PC-3 (cell line): ENCODE results near the gene MEAF6. TPM values are rescaled to one million over a fixed set of nuclear protein-coding genes. Genes with fewer than 3 reads are reported as not detected.

Experiments
- ATAC-seq: fragments of 200-7000 bp; cut with Tn5 transposase; 2 replicates; pipeline ENCODE4 v1.9.1; 2020; ENCODE audit warnings: mild to moderate bottlenecking, moderate library complexity
- BruUV-seq: library from RNA; stranded (reverse); fragments of 400-500 nt; replicated peaks from 2 replicates; lab custom pipeline; 2021; lab: Mats Ljungman, UMichigan
- CTCF ChIA-PET: fragments of 300-600 bp; sonication (Branson Sonifier 250); formaldehyde crosslinking; loops from one replicate; lab custom pipeline; 2022; ENCODE audit warnings: antibody characterized with exemption; lab: Charles Lee
- POLR2A ChIA-PET: fragments of 300-600 bp; sonication (Branson Sonifier 250); formaldehyde crosslinking; loops from one replicate; lab custom pipeline; 2022; ENCODE audit warnings: antibody characterized with exemption; ENCODE audit not compliant: unreplicated experiment; lab: Charles Lee
- DNase-seq: peaks from one replicate; pipeline ENCODE4 v3.0.0-alpha.2; 2015
- H2AFZ ChIP-seq: fragments of 300-600 bp; sonication (generic); 2 replicates; pipeline ENCODE4 v1.6.0; 2016; ENCODE audit warnings: antibody characterized with exemption, low read length
- H3F3A ChIP-seq: fragments of 300-600 bp; sonication (generic); one replicate; pipeline ENCODE4 v1.6.0; 2017; ENCODE audit warnings: antibody characterized with exemption, low read length, control low read depth, mild to moderate bottlenecking; ENCODE audit not compliant: unreplicated experiment
- H3K27ac ChIP-seq: fragments of 300-600 bp; sonication (generic); 2 replicates; pipeline ENCODE4 v1.5.1; 2016; ENCODE audit warnings: mild to moderate bottlenecking, low read length
- H3K27me3 ChIP-seq: fragments of 300-600 bp; sonication (generic); 2 replicates; pipeline ENCODE4 v1.6.1; 2016; ENCODE audit warnings: low read length, mixed read lengths
- H3K36me3 ChIP-seq: fragments of 300-600 bp; sonication (generic); 2 replicates; pipeline ENCODE4 v1.6.1; 2016; ENCODE audit warnings: low read depth, mixed run types, low read length, mixed read lengths
- H3K4me1 ChIP-seq: fragments of 300-600 bp; sonication (generic); 2 replicates; pipeline ENCODE4 v1.5.1; 2016; ENCODE audit warnings: low read length; ENCODE audit not compliant: insufficient read depth
- H3K4me2 ChIP-seq: fragments of 300-600 bp; sonication (generic); 2 replicates; pipeline ENCODE4 v1.6.0; 2016; ENCODE audit warnings: low read length
- H3K4me3 ChIP-seq: fragments of 300-600 bp; sonication (generic); 2 replicates; pipeline ENCODE4 v1.5.1; 2016; ENCODE audit warnings: mild to moderate bottlenecking, low read length, mixed read lengths
- H3K79me2 ChIP-seq: fragments of 300-600 bp; sonication (generic); 2 replicates; pipeline ENCODE4 v1.6.1; 2017; ENCODE audit warnings: low read length, mixed read lengths
- H3K9ac ChIP-seq: fragments of 300-600 bp; sonication (generic); 2 replicates; pipeline ENCODE4 v1.6.0; 2016; ENCODE audit warnings: mild to moderate bottlenecking, low read length
- H3K9me2 ChIP-seq: fragments of 300-600 bp; sonication (generic); replicated peaks from 2 replicates; pipeline ENCODE4 v1.6.1; 2016; ENCODE audit warnings: mixed run types, low read length, mixed read lengths
- H3K9me3 ChIP-seq: fragments of 300-600 bp; sonication (generic); 2 replicates; pipeline ENCODE4 v1.6.1; 2016; ENCODE audit warnings: low read length, mixed read lengths
- H4K20me1 ChIP-seq: fragments of 300-600 bp; sonication (generic); 2 replicates; pipeline ENCODE4 v1.6.1; 2016; ENCODE audit warnings: low read length, mixed read lengths
- EZH2 ChIP-seq: fragments of 300-600 bp; sonication (generic); IDR thresholded peaks from one replicate; pipeline ENCODE4 v1.6.1; 2017; ENCODE audit warnings: antibody characterized with exemption, mild to moderate bottlenecking, low read length; ENCODE audit not compliant: unreplicated experiment
- EZH2phosphoT487 ChIP-seq: fragments of 300-600 bp; sonication (generic); IDR thresholded peaks from 2 replicates; pipeline ENCODE4 v1.6.1; 2018; ENCODE audit warnings: mild to moderate bottlenecking, antibody characterized with exemption, low read length, borderline replicate concordance
- intact Hi-C: fragments of 100-400 bp; cut with micrococcal nuclease; formaldehyde crosslinking; loops from 2 replicates; pipeline ENCODE4 v1.9.0; 2023
- total RNA-seq: library from RNA; depleted of rRNA; stranded (reverse); fragments of >200 nt; gene quantifications from 2 replicates; pipeline ENCODE4 v1.2.3, GENCODE V29; 2014
- TF ChIP-seq, protein P1 (sequence below): fragments of 300-600 bp; sonication (generic); conservative IDR thresholded peaks from 2 replicates; pipeline ENCODE4 v1.5.1; 2017; ENCODE audit warnings: antibody characterized with exemption, low read depth, mild to moderate bottlenecking, low read length

The MEAF6 gene
- total RNA-seq, 1 experiment from 2014 or later: 87.0 TPM

- CTCF ChIA-PET: no interaction called here
Measured at GRCh38 chr1:37549341-37549740, 34.8 kb upstream of the MEAF6 start.

GRCh38 chr1:37545019-37545418 is 30.5 kb upstream of the MEAF6 start:
- ATAC-seq (no peak), DNase-seq (no peak)
- ChIA-PET CTCF (no interaction called here), POLR2A (no interaction called here)
- Histone ChIP-seq H3F3A (no peaks in the 10 kb centered on the region), H3K9me2 (no peaks in the 10 kb centered on the region), H3K9me3 (no peaks in the 10 kb centered on the region), H3K4me3 (no peak overlapping the region), H4K20me1 (no peaks in the 10 kb centered on the region), H3K9ac (no peak overlapping the region), H3K27ac (no peak overlapping the region), H2AFZ (no peak overlapping the region), H3K4me1 (peaks cover 3% of the 10 kb centered on the region; the same call in 1 of the 2 replicates), H3K36me3 (peaks cover 30% of the 10 kb centered on the region; the same call in 1 of the 2 replicates), H3K27me3 (no peaks in the 10 kb centered on the region), H3K79me2 (peaks cover 19% of the 10 kb centered on the region), H3K4me2 (no peak overlapping the region)
- no TSS peak for BruUV-seq
- TF ChIP-seq EZH2phosphoT487: no peak
- TF ChIP-seq, protein P1, sequence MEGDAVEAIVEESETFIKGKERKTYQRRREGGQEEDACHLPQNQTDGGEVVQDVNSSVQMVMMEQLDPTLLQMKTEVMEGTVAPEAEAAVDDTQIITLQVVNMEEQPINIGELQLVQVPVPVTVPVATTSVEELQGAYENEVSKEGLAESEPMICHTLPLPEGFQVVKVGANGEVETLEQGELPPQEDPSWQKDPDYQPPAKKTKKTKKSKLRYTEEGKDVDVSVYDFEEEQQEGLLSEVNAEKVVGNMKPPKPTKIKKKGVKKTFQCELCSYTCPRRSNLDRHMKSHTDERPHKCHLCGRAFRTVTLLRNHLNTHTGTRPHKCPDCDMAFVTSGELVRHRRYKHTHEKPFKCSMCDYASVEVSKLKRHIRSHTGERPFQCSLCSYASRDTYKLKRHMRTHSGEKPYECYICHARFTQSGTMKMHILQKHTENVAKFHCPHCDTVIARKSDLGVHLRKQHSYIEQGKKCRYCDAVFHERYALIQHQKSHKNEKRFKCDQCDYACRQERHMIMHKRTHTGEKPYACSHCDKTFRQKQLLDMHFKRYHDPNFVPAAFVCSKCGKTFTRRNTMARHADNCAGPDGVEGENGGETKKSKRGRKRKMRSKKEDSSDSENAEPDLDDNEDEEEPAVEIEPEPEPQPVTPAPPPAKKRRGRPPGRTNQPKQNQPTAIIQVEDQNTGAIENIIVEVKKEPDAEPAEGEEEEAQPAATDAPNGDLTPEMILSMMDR: no peak
- no peak for TF ChIP-seq EZH2
- intact Hi-C loops: no loop called here

More at GRCh38 chr1:37549341-37549740, 34.8 kb upstream of the MEAF6 start:
- TF ChIP-seq EZH2 (no peak), EZH2phosphoT487 (no peak)
- TF ChIP-seq, protein P1: no peak
- intact Hi-C loops: no loop called here
- peaks cover 55% of the 10 kb centered on the region for H3K79me2 ChIP-seq
- no peak for DNase-seq
- no peak for ATAC-seq
- H3K9ac ChIP-seq: no peak overlapping the region
- H3K27ac ChIP-seq: no peak overlapping the region
- no peaks in the 10 kb centered on the region for H3F3A ChIP-seq
- H2AFZ ChIP-seq: no peak overlapping the region
- peaks cover 31% of the 10 kb centered on the region for H3K36me3 ChIP-seq
- POLR2A ChIA-PET: no interaction called here
- H4K20me1 ChIP-seq: peaks cover 7% of the 10 kb centered on the region
- H3K9me2 ChIP-seq: no peaks in the 10 kb centered on the region
- H3K4me1 ChIP-seq: peaks cover 16% of the 10 kb centered on the region
- H3K4me3 ChIP-seq: no peak overlapping the region
- H3K9me3 ChIP-seq: no peaks in the 10 kb centered on the region
- no TSS peak for BruUV-seq
- no peaks in the 10 kb centered on the region for H3K27me3 ChIP-seq
- H3K4me2 ChIP-seq: no peak overlapping the region

GRCh38 chr1:37544530-37544929 is 30.0 kb upstream of the MEAF6 start:
- H4K20me1 ChIP-seq: no peaks in the 10 kb centered on the region
- no peak overlapping the region for H3K4me2 ChIP-seq
- H3K27me3 ChIP-seq: no peaks in the 10 kb centered on the region
- no peak overlapping the region for H3K9ac ChIP-seq
- peaks cover 35% of the 10 kb centered on the region; the same call in 1 of the 2 replicates for H3K36me3 ChIP-seq
- H3K9me3 ChIP-seq: no peaks in the 10 kb centered on the region
- CTCF ChIA-PET: no interaction called here
- intact Hi-C loops: no loop called here
- TF ChIP-seq, protein P1: no peak
- TF ChIP-seq EZH2 (no peak), EZH2phosphoT487 (no peak)
- POLR2A ChIA-PET: no interaction called here
- H2AFZ ChIP-seq: no peak overlapping the region
- no peaks in the 10 kb centered on the region for H3F3A ChIP-seq
- no peak overlapping the region for H3K27ac ChIP-seq
- no peak overlapping the region for H3K4me3 ChIP-seq
- DNase-seq (no peak), ATAC-seq (no peak)
- BruUV-seq: no TSS peak
- no peaks in the 10 kb centered on the region for H3K9me2 ChIP-seq
- H3K4me1 ChIP-seq: no peaks in the 10 kb centered on the region
- peaks cover 14% of the 10 kb centered on the region for H3K79me2 ChIP-seq
